CD4-positive, alpha-beta T cell treated with Interleukin-21 for 1 hour (primary cell): Measurements from ENCODE around the gene SAMD1.

ENCODE experiments used
- DNase-seq: peaks from one replicate; pipeline ENCODE4 v3.0.0-alpha.2; 2020

Gene SAMD1

DNA sequence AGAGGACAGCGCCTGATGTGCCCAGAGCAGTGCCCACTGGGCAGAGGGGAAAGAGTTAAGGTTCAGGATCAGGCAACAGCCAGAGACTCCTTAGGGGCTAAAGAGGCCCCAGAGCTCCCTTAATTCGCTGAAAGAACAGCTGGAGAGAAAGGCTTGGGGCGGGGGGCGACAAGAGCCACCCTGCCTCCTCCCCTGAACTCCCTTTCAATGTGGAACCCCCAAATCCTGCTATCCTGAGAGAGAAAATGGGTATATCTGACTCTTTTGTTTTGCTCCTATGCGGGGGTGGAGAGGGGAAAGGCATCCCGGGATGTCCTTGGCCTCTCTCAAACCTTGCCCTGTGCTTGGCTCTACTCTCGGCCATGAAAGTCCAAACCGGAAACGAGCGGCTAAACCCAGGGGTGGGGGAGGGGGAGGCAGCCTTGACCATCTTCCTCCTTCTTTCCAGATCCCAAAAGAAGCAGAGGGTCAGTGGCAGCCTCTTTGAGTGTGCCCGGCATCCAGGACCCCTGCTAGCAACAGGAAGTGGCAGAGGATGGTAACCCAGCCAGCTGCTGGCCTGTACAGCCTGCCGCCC lies 22.3 kb upstream of the SAMD1 start:
- DNase-seq: no peak

DNA sequence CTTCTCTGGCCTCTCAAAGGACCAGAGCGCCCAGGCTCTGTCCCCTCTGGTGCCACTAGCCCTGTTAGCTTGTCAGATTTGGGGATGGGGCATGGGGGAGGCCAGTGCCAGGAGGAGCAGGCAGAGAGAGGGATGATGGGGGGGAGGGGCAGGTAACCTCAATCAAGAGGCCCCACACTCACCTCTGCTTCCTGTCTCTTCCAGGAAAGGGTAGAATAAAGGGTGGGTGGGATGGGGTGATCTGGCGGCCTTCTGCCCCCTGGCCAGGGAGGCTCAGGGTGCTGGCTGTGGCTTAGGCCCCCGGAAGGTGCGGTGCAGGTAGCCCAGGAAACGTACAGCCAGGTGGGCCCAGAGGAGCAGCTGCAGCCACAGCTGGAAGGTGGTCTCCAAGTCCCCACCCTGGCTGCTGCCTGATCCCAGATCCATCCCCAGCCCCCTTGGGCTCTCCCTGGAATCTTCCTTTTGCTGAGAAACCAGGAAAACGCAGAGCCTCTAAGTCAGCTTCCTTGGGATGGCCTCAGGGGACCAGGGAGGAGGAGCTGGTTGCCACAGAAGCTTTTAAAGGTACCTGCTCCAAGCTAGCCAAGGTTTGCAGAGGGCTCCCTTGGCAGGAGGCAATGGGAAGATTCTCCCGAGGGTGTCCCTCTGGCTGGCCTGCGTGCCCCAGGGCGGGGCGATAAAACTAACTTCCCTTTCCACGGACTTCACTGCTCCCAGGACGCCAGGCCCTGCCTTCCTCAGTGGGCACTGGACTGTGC lies 21.7 kb upstream of the SAMD1 start:
- no peak for DNase-seq

DNA sequence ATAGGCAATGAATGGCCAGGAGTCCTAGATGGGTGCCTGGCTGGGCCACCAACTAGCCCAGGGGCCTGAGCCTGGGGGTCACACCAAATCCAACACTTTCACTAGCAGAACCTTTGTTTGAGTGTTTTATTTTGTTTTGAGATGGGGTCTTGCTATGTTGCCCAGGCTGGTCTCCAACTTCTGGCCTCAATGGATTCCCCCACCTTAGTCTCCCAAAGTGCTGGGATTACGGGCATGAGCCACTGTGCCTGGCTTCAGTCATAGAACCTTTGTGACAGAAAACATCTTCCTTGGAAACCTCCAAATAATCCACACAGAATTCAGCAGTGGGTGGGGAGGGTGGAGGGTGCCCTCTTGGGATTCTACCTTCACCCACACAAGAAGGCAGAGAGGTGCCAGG lies 20.9 kb upstream of the SAMD1 start:
- DNase-seq: no peak

DNA sequence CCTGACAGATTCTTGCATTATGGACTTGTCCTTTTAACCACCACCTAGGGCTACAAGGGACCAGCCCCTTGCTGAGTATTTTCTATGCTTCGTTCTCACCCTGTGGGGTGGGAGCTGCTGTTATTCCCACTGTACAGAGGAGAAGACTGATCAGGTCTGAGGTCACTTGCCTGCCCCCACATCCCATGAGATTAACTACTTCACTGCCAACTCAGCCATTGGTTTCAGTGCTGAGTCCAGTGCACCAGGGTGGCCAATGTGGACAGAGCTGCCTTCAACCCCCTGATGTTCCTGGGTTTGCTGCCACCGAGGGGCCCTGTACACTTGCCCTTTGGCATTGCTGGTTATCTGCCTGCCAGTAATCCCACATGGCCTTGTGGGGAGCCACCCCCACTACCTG lies 20.1 kb upstream of the SAMD1 start:
- no peak for DNase-seq

DNA sequence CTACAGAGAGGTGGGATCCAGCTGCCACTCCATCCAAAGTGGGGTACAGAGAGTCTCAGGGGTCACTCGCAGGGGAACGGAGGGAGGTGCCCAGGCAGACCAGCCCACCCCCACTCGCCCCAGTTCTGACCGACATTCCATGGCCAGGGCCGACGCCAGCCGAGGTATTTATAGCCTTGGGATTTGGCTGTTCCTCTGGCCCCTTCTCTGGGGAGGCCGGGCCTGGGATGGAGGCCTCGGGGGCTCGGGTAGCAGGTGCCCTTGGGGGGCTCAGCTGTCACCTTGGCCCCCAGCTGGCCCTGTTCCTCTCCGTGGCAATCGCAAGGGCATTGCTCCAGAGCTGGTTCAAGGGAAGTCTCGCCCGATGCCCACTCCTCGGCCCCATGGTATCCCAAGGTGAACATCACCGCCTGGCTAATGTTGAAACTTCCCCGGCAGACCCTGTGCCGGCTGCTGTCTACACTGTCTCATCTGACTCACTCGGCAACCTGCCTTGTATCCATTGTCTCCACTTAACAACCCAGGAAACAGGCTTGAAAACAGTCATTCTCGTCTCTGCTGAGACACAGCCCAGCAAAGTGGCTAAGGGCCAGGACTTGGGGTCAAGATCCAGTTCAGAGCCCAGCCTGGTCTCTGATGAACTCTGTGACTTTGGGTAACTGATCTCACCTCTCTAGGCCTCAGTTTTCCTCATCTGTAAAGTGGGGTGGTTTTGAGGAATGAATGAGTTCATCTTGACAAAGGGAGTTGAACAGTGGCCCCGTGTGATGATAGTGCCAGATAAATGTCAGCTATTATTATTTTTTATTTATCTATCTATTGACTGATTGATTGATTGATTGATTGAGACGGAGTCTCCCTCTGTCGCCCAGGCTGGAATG lies 17.3 kb upstream of the SAMD1 start:
- no peak for DNase-seq

DNA sequence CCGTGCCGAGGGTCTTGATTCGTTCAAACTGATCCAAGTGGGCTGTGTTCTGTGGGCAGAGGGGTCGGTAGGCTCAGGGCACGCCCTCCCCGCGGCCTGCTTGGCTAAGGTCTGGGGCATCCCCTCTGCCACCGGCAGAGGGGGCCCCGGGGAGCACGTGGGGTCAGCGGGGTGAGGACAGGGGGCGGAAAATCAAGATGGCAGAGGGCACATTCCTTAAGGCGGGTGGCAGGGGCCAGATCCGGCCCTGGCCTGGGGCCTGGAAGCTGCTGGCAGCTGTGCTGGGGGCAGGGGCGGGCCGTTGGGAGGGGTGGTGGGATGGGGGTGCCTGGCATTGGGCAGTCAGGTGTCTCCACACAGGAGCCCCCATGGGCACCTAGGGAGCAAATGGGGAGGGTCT lies 16.3 kb upstream of the SAMD1 start:
- DNase-seq: no peak

DNA sequence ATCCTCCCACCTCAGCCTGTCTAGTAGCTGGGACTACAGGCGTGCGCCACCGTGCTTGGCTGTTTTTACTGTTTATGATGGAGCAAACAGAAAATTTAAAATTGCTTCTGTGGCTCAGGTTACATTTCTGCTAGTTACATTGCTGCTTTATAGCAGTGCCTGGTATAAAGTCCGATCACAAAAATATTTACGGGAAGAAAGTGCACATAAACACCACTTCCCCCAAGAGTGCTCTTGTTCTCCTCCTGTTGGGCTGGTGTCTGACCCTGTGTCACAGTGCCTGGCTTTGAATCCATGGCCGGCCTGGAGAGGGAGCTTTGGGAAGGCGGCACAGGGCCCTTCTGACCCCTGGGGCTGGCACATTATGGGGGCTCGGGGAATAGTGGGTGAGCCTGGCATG lies 15.1 kb upstream of the SAMD1 start:
- DNase-seq: no peak

DNA sequence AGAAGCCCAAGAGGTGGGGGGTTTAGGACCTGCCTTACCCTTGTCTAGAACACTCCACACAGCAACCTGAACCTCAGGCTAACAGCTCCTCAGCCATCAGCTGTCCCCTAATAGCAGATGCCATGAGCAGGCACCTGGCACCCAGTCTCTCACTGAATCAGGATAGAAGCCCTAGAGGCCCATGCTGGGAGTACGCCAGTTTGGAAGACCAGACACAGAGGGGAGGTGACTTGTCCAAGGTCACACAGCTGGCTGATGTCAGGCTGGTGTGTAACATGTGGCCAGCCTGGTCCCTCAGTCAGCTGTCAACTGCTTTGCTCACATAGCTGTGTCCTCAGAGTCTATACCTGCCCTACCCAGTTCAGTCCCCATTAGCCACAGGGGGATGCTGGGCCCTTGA lies 12.8 kb upstream of the SAMD1 start:
- no peak for DNase-seq

DNA sequence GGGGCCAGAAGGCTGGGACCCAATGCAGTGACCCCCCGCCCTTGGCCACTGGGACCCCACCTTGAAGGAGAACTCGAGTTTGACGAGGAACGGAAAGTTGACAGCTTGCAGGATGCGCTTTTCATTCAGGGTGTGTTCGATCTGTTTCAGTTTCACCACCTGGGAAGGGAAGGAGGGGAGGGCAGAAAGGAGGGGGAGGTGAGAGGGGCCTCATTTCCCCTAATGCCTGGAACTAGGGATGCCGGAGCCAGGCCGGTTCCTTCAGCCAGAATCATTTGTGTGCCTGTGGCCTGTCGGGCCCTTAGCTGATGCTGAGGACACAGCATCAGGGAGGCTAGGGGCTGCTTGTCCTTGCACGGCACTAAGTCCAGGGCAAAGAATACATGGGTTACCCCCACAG lies 12.2 kb upstream of the SAMD1 start:
- DNase-seq: no peak

DNA sequence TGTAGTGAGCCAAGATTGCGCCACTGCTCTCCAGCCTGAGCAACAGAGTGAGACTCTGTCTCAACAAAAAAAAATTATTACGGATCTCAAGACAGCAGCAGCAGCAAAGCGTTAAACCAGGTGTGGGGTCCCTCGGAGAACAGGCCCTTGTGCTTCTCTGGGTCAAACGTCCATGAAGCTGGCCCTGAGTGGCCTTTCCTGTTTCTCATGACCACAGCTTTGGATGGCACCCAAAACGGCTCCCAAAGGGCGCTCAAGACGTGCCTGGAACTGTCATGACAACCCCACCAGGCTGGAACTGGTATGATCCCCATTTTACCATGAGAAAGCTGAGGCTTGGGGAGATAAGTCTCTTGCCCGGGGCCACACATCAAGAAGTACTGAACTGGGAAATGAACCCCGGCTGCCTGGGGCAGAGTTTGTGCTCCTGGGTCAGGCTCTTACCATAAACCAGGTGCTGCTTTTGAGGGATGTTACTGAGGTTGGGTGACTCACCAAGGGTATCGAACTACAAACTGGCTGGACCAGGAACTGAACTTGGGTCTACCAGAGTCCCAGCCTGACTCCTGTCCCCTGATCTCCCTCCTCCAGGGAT lies 11.6 kb upstream of the SAMD1 start:
- DNase-seq: no peak

DNA sequence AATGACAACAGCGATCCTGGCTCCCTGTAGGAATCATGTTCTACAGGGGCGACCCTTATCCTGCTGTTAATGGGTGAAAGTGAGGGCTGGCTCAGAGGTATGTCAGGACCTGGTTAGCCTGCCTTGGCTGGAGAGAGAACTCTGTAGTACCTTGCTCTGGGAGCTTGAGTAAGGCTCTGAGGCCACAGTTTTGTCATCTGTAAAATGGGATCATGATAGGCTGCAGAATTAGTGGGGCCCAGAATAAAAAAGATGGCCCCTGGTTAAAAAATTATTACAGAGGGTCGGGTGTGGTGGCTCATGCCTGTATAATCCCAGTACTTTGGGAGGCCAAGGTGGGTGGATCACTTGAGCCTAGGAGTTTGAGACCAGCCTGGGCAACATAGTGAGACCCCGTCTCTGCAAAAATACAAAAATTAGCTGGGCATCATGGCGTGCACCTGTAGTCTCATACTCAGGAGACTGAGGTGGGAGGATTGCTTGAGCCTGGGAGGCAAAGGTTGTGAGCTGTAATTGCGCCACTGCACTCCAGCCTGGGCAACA lies 10.5 kb upstream of the SAMD1 start:
- DNase-seq: no peak

DNA sequence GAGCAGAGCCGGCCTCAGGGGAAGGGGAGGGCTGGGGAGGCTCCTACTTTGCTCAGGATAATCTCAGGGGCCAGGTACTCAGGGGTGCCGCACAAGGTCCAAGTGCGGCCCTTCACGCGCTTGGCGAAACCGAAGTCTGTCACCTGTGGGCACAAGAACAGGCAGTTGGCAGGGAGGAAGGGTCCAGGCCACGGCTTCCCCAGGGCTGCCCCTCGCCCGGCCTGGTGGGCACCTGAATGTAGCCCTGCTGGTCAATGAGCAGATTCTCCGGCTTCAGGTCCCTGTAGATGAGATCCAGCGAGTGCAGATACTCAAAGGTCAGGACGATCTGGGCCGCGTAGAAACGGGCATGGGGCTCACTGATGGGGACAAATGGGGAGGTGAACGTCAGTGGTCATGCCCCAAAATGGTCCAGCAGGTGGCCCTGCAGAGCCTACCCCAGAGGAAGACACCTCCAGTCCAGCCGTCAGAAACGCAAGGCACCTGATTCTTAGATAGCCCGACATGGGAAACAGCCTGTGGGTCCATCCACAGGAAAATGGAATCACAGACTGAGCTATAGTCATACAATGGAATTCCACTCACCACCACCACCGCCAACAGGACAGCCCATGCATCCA lies 7.1 kb upstream of the SAMD1 start:
- no peak for DNase-seq

DNA sequence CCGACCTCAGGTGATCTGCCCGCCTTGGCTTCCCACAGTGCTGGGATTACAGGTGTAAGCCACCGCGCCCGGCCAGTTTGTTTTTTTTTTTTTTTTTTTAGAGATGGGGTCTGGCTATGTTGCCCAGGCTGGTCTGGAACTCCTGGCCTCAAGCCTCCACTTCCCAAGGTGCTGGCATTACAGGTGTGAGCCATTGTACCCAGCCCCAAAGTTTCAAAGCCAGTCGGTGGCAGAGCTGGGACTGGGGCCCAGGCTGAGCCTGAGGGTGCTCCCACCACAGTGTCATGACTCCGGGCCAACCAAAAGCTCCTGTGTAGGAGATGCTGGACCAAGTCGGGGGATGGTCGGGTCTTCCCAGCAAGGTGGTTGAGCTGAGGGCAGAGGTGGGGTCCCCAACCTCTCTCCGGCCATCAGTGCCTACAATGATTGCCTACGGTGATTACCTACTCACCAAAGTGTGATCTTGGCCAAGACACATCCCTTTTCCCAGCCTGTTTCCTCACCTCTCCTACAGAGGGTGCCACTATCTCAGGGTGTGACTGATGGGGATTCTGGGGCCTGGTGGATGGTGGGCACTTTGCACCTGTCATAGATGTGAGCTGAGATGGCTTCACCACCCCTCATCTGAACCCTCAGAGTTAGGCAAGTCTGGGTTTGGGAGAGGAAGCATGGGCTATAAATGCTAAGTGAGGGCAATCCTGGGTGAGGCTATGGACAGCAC lies 5.9 kb upstream of the SAMD1 start:
- no peak for DNase-seq

DNA sequence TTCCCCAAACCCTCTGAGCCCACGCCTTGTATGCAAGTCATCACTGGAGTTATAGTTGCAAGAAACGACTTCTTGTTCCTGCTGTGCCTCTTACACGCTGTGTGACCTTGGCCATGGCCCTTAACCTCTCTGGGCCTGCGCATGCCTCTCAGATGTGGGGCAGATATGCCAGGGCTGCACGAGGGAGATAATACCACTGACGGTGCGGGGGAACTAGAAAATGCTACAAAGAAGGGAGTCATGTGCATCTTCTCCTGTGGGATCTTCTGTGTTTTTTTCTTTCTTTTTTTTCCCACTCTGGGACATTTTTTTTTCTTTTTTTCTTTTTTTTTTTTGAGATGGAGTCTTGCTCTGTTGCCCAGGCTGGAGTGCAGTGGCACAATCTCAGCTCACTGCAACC lies 4.3 kb upstream of the SAMD1 start:
- DNase-seq: no peak

DNA sequence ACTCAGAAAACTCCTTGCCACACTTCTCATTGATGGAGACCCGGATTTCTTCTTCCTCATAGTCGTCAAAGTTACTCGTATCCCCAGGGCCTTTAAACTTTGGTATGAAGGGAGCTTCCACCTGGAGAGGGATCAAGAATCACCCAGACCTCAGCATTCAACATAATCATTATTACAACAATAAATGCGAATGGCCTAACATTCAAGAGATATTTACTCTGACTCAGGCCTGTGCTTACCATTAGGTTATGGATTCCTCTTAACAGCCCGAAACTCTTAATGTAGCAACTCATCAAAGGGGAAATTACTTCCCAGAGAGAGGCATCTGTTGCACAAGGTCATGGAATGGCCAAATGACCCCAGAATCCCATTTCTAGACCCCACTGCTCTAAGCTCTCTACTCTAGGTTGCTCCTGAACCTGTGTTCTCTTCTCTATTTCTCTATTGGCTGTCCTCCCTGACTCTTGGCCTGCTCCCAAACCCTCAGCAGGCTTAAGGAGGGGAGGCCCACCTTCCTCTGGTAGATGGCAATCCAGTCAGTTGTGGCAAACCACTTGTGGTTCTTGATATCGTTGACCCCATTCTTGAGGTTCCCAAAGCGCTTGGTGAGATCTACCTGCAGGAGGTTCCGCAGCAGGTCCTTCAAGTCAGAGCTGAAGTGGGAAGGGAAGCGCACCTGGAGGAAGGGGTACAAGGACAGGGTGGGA lies 2.7 kb upstream of the SAMD1 start:
- no peak for DNase-seq

DNA sequence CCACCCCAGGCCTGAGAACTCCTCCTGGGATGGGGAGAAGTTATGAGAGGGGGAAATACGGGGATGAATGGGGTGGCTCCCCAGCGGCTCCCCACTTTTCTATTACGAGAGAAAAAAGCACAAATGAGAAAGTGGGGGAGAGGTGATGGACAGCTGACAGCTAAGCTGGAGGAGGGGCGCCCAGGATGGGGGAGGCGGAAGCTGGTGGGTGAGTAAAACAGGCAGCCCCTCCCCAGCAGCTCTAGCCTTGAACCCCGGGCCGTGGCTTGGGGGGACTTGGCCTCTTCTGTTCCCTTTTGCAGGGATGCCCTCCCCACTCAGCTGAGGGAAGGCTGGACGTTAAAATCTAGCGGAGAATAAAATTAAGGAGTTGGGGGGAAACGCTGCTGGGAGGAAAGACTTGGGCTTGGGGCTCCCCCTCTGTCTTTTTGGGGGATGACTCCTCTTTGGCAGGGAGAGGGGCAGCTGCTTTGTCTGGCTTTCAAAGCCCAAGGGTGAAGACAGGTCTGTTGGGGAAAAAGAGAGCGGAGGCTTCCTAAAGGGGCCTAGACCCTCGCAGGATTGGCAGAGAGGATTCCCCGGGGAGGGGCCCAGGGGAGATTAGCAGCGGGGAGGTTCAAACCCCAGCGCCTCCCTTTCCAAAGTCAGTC lies 1.4 kb upstream of the SAMD1 start:
- no peak for DNase-seq

DNA sequence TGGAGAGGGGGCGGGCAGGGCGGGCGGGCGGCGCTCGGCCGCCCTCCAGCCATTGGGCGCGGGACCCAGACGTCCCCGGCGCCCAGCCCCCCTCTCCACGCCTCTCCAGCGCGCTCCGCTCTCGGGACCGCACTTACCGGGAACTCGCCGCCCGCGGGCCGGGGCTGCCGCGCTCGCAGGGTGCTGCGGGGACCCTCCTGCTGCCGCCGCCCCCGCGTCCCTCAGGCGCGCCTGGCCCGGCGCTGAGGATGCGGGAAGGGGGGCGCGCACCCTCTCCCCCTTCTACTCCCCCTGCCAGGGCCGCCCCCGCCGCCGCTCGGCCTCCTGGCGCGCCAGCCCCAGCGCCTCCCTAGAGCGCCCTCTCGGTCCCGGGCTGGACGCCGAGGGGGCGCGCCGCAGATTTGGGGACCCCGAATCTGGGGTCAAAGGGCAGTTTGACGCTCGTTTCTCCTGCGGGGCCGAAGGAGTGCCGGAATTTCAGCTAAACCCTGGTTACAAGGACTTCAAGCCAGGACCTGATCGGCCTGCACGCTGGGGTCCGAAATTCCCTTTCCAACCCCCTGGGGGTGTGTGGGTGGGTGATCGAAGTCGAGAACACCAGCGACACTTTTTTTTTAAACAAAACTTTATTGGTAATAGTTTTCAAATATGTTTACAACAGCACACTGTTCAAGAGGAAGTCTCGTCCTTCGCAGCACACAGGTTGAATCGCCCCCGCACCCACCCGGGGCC lies 696 bp upstream of the SAMD1 start:
- DNase-seq: peak; percentile 70

DNA sequence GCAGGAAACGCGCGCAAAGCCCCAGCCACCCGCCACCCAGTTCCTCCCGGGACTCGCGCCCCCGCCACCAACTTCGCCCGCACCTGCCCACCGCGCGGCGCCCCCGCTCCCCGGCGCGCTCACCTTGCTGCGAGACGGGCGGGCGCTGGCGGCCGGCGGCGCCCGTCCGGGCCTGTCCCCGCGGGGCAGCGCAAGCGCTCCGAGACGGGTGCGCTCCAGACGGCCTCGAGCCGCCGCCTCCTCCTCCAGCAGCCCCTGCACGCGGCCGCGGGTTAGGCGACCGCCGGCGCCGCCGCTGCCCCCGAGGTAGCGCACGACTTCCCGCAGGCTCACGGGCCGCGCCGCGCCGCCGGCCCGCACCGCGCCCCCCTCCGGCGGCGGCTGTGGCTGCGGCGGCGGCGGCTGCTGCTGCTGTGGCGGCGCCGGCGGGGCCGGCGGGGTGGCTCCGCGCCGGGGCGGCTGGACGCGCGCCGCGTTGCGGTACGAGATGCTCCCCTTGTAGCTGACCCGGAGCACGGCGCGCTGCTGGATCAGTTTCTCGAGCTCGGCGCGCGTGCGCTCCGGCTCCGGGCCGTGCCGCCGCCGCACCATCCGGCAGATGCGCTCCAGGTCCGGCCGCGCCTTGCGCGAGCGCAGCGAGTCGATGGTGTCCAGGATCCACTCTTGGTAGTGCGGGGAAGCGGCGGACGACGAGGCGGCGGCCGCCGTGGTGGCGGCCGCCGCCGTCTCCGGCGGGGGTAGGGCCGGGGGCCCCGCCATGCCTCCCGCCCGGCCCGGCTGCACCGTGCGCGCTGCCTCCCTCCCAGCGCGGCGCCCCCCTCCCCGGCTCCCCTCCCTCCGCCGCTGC lies 666 bp downstream of the SAMD1 start:
- DNase-seq: peak; percentile 49

DNA sequence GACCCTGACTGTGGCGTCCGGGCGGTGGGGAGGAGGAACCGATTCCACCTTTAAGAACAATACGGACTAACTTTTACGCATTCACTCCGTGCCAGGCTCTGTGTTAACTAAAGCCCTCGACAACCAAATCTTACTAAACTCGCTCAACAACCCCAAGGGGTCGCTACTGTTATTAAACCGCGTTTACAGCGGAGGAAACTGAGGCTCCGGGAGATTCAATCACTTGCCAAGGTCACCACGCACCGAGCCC lies 1.2 kb downstream of the SAMD1 start:
- DNase-seq: peak; percentile 28
